IMR-90 (cell line): ENCODE data around the gene FMN2. TPM values are rescaled to one million over a fixed set of nuclear protein-coding genes. Genes with fewer than 3 reads are reported as not detected.
"Not testable (repeated sequence)": the region's sequence is repeated elsewhere in the genome, so short reads cannot be mapped to it uniquely, and the experiment has no call there.

ENCODE experiments used
- ATAC-seq: fragments of 200-7000 bp; cut with Tn5 transposase; 2 replicates; pipeline ENCODE4 v1.9.1; 2020; ENCODE audit warnings: low read depth, mild to moderate bottlenecking, moderate library complexity
- BruUV-seq: library from RNA; stranded (reverse); fragments of 400-500 nt; replicated peaks from 2 replicates; lab custom pipeline; 2021; lab: Mats Ljungman, UMichigan
- CTCF ChIA-PET: fragments of 300-600 bp; formaldehyde crosslinking; extraction: SDS; loops from one replicate; lab custom pipeline; 2021; ENCODE audit warnings: antibody characterized with exemption; lab: Yijun Ruan, JAX
- POLR2A ChIA-PET: fragments of 300-600 bp; sonication (Branson Sonifier 250); formaldehyde crosslinking; loops from one replicate; lab custom pipeline; 2022; ENCODE audit warnings: antibody characterized with exemption; ENCODE audit not compliant: unreplicated experiment; lab: Charles Lee
- DNase-seq: peaks from one replicate; pipeline ENCODE4 v3.0.0; 2013
- H2AFZ ChIP-seq: replicated peaks from 2 replicates; pipeline ENCODE3; 2013; ENCODE audit warnings: low read length, mild to moderate bottlenecking; ENCODE audit not compliant: poor library complexity
- H2AK5ac ChIP-seq: 2 replicates; pipeline ENCODE4 v1.6.1; 2013; ENCODE audit warnings: low read depth, low read length, inconsistent platforms
- H2AK9ac ChIP-seq: replicated peaks from 2 replicates; pipeline ENCODE3; 2013; ENCODE audit warnings: mild to moderate bottlenecking, low read depth, low read length, moderate library complexity; ENCODE audit not compliant: poor library complexity
- H2BK120ac ChIP-seq: 2 replicates; pipeline ENCODE4 v1.6.1; 2013; ENCODE audit warnings: low read depth, low read length, inconsistent platforms
- H2BK15ac ChIP-seq: 3 replicates; pipeline ENCODE4 v1.6.1; 2013; ENCODE audit warnings: low read depth, low read length, inconsistent platforms
- H2BK20ac ChIP-seq: 2 replicates; pipeline ENCODE4 v1.6.1; 2013; ENCODE audit warnings: low read depth, mild to moderate bottlenecking, inconsistent platforms, low read length, moderate library complexity
- H2BK5ac ChIP-seq: 2 replicates; pipeline ENCODE4 v1.6.1; 2013; ENCODE audit warnings: mild to moderate bottlenecking, low read depth, low read length, inconsistent platforms; ENCODE audit not compliant: poor library complexity, severe bottlenecking
- H3K14ac ChIP-seq: replicated peaks from 2 replicates; pipeline ENCODE4 v1.6.1; 2013; ENCODE audit warnings: low read depth, low read length, inconsistent platforms
- H3K18ac ChIP-seq: 2 replicates; pipeline ENCODE4 v1.6.1; 2013; ENCODE audit warnings: low read depth, low read length, control low read depth
- H3K23ac ChIP-seq: 2 replicates; pipeline ENCODE4 v1.6.1; 2013; ENCODE audit warnings: low read depth, low read length, inconsistent platforms
- H3K27ac ChIP-seq: 2 replicates; pipeline ENCODE4 v1.5.1; 2013; ENCODE audit warnings: mild to moderate bottlenecking, control low read depth, low read length; ENCODE audit not compliant: insufficient read depth
- H3K27me3 ChIP-seq: 2 replicates; pipeline ENCODE4 v1.6.1; 2013; ENCODE audit warnings: low read length; ENCODE audit not compliant: control insufficient read depth, insufficient read depth
- H3K36me3 ChIP-seq: 2 replicates; pipeline ENCODE4 v1.6.1; 2013; ENCODE audit warnings: low read length, mixed read lengths; ENCODE audit not compliant: control insufficient read depth, insufficient read depth
- H3K4ac ChIP-seq: 2 replicates; pipeline ENCODE4 v1.6.1; 2013; ENCODE audit warnings: low read depth, low read length, inconsistent platforms
- H3K4me1 ChIP-seq: 2 replicates; pipeline ENCODE4 v1.6.1; 2013; ENCODE audit warnings: low read length, mixed read lengths; ENCODE audit not compliant: control insufficient read depth, insufficient read depth
- H3K4me2 ChIP-seq: 2 replicates; pipeline ENCODE4 v1.6.1; 2013; ENCODE audit warnings: low read depth, mild to moderate bottlenecking, control low read depth, low read length, moderate library complexity
- H3K4me3 ChIP-seq: 2 replicates; pipeline ENCODE4 v1.5.1; 2013; ENCODE audit warnings: low read depth, mild to moderate bottlenecking, control low read depth, low read length, moderate library complexity; ENCODE audit not compliant: insufficient read depth
- H3K56ac ChIP-seq: 2 replicates; pipeline ENCODE4 v1.6.1; 2013; ENCODE audit warnings: low read length, inconsistent platforms; ENCODE audit not compliant: insufficient read depth; ENCODE audit errors: extremely low read depth
- H3K79me1 ChIP-seq, 2 experiments: 2 replicates each; pipeline ENCODE4 v1.6.1; 2013; ENCODE audit warnings: low read length in 2 of 2, inconsistent platforms in 1 of 2, low read depth in 1 of 2
- H3K9ac ChIP-seq: 2 replicates; pipeline ENCODE4 v1.6.1; 2013; ENCODE audit warnings: low read depth, low read length, control low read depth
- H3K9me1 ChIP-seq: 2 replicates; pipeline ENCODE4 v1.6.1; 2013; ENCODE audit warnings: low read length, inconsistent platforms; ENCODE audit not compliant: insufficient read depth
- H3K9me3 ChIP-seq: 2 replicates; pipeline ENCODE4 v1.6.1; 2013; ENCODE audit warnings: low read length; ENCODE audit not compliant: control insufficient read depth, insufficient read depth
- H4K20me1 ChIP-seq: 2 replicates; pipeline ENCODE4 v1.6.1; 2013; ENCODE audit warnings: low read length, inconsistent platforms; ENCODE audit not compliant: insufficient read depth
- H4K5ac ChIP-seq: 2 replicates; pipeline ENCODE4 v1.6.1; 2013; ENCODE audit warnings: mild to moderate bottlenecking, low read depth, low read length, control low read depth
- H4K8ac ChIP-seq, 2 experiments: 2 replicates each; pipeline ENCODE4 v1.6.1; 2013; ENCODE audit warnings: low read depth in 2 of 2, low read length in 2 of 2, control low read depth in 1 of 2, inconsistent platforms in 1 of 2
- H4K91ac ChIP-seq: 2 replicates; pipeline ENCODE4 v1.6.1; 2013; ENCODE audit warnings: low read depth, low read length, inconsistent platforms; ENCODE audit not compliant: insufficient read depth
- WGBS, 2 experiments: methylation state at CpG; one replicate each; pipeline versions ENCODE4 v1.1.5 to v1.1.7; 2013; ENCODE audit warnings: missing lambda C conversion rate in 2 of 2; ENCODE audit not compliant: insufficient read length in 1 of 2; ENCODE audit errors: extremely low coverage in 2 of 2; 5-methylcytosine and 5-hydroxymethylcytosine counted together
- dilution Hi-C: fragments of 300-500 bp; cut with HindIII; formaldehyde crosslinking; loops from one replicate; pipeline ENCODE4 v1.14.3; 2018; ENCODE audit warnings: low sequenced_read_pairs; ENCODE audit not compliant: unreplicated experiment
- in situ Hi-C: fragments of 300-500 bp; cut with MboI; formaldehyde crosslinking; loops from 3 replicates; pipeline ENCODE4 v1.14.3; 2019; ENCODE audit warnings: low sequenced_read_pairs, inconsistent platforms, mixed read lengths
- intact Hi-C: fragments of 100-400 bp; cut with micrococcal nuclease; formaldehyde crosslinking; loops from 2 replicates; pipeline ENCODE4 v1.10.0; 2022
- polyA plus RNA-seq, 3 experiments: library from polyadenylated mRNA; depleted of rRNA; stranded (reverse); fragments of >200 nt; gene quantifications; 2 replicates each; pipeline ENCODE4 v1.2.3, GENCODE V29; 2012; ENCODE audit warnings: low replicate concordance in 1 of 3
- total RNA-seq: library from RNA; depleted of rRNA; stranded (reverse); fragments of >200 nt; gene quantifications from 2 replicates; pipeline ENCODE4 v1.2.3, GENCODE V29; 2012

FMN2 gene
- total and polyA plus RNA-seq, 2 of the 4 experiments (the other 2 are of a cell fraction) = 29.0 to 35.8 TPM

- H3K4me1 ChIP-seq, H3K9me1 ChIP-seq, intact Hi-C loops, CTCF ChIA-PET, BruUV-seq, H3K4ac ChIP-seq, H2BK15ac ChIP-seq, H2AFZ ChIP-seq, H2AK5ac ChIP-seq, H3K36me3 ChIP-seq, H3K9me3 ChIP-seq, H3K4me3 ChIP-seq, H3K56ac ChIP-seq, H4K91ac ChIP-seq, H3K27ac ChIP-seq, dilution Hi-C loops, H3K27me3 ChIP-seq, H4K8ac ChIP-seq, H3K23ac ChIP-seq, H2BK120ac ChIP-seq, in situ Hi-C loops, DNase-seq, H2AK9ac ChIP-seq, H3K4me2 ChIP-seq, ATAC-seq, H2BK20ac ChIP-seq, POLR2A ChIA-PET, H3K9ac ChIP-seq, H4K5ac ChIP-seq, H3K18ac ChIP-seq, H4K20me1 ChIP-seq: not testable (repeated sequence)
- Histone ChIP-seq H2BK5ac (peak overlapping the region; percentile 30), H3K79me1 (peaks cover 19 to 52% of the 10 kb centered on the region in 2 experiments), H3K14ac (peak overlapping the region; percentile 46; the same call in 1 of the 2 replicates)
- WGBS, 2 experiments = no CpG with 5 or more reads among the region's 2 CpGs
Observed at GRCh38 chr1:240264494-240264893, 172.8 kb downstream of the FMN2 start.
